HL-60 (cell line): ENCODE results near the gene OR10H5.
"Not testable (repeated sequence)": the region's sequence is repeated elsewhere in the genome, so short reads cannot be mapped to it uniquely, and the experiment has no call there.

Experiments
- DNase-seq, 2 experiments: peaks; one replicate each; pipeline ENCODE4 v3.0.0-alpha.2; 2010 to 2020; ENCODE audit warnings: low read depth in 1 of 2, low spot score in 1 of 2
- H3K27ac ChIP-seq: fragments of 250-450 bp; sonication (Bioruptor Pico); replicated peaks from 2 replicates; pipeline ENCODE4 v1.5.1; 2020; ENCODE audit warnings: mild to moderate bottlenecking, moderate library complexity
- H3K27me3 ChIP-seq: fragments of 250-450 bp; sonication (Bioruptor Pico); 2 replicates; pipeline ENCODE4 v1.5.1; 2021; ENCODE audit warnings: mild to moderate bottlenecking, moderate library complexity; ENCODE audit not compliant: insufficient read depth, poor library complexity, severe bottlenecking
- H3K4me3 ChIP-seq: replicated peaks from 2 replicates; pipeline ENCODE4 v1.5.1; 2011; ENCODE audit warnings: mild to moderate bottlenecking, control low read depth, low read length; ENCODE audit not compliant: insufficient read depth
- GABPA ChIP-seq: IDR thresholded peaks from 2 replicates; pipeline ENCODE4 v1.6.1; 2012; ENCODE audit warnings: low read depth
- POLR2AphosphoS5 ChIP-seq: IDR thresholded peaks from 2 replicates; pipeline ENCODE4 v1.6.1; 2012; ENCODE audit warnings: low read depth
- SPI1 ChIP-seq: IDR thresholded peaks from 2 replicates; pipeline ENCODE4 v1.6.1; 2012; ENCODE audit warnings: low read depth, mild to moderate bottlenecking, borderline replicate concordance
- TF ChIP-seq, protein P1 (sequence below): IDR thresholded peaks from one replicate; pipeline ENCODE4 v1.5.1; 2011; ENCODE audit warnings: low read length, control low read depth, inconsistent platforms; ENCODE audit not compliant: insufficient read depth
- TF ChIP-seq, protein P2 (sequence below): IDR thresholded peaks from 2 replicates; pipeline ENCODE4 v1.6.1; 2012; ENCODE audit warnings: low read depth; ENCODE audit not compliant: insufficient replicate concordance

The OR10H5 gene

DNA sequence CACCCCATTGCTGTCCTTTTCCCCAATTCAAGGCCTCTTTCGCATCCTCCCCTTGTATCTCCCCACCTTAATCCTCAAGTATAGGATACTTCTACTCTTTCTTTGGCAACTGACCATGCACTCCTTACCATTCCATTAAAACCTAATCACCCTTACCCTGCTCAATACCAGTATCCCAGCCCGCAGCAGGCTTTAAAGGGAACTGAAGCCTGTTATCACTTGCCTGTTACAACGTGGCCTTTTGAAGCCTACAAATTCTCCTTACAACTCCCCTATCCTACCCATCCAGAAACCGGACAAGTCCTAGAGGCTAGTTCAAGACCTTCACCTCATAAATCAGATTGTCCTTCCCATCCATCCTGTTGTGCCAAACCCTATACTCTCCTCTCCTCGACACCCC, 44.2 kb downstream of the OR10H5 start:
- no peak for DNase-seq
- H3K4me3 ChIP-seq: no peak overlapping the region
- H3K27me3 ChIP-seq: no peaks in the 10 kb centered on the region
- no peak overlapping the region for H3K27ac ChIP-seq
- no peak for TF ChIP-seq SPI1
- TF ChIP-seq GABPA: no peak
- TF ChIP-seq, protein P1, sequence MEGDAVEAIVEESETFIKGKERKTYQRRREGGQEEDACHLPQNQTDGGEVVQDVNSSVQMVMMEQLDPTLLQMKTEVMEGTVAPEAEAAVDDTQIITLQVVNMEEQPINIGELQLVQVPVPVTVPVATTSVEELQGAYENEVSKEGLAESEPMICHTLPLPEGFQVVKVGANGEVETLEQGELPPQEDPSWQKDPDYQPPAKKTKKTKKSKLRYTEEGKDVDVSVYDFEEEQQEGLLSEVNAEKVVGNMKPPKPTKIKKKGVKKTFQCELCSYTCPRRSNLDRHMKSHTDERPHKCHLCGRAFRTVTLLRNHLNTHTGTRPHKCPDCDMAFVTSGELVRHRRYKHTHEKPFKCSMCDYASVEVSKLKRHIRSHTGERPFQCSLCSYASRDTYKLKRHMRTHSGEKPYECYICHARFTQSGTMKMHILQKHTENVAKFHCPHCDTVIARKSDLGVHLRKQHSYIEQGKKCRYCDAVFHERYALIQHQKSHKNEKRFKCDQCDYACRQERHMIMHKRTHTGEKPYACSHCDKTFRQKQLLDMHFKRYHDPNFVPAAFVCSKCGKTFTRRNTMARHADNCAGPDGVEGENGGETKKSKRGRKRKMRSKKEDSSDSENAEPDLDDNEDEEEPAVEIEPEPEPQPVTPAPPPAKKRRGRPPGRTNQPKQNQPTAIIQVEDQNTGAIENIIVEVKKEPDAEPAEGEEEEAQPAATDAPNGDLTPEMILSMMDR: no peak
- no peak for TF ChIP-seq POLR2AphosphoS5
- TF ChIP-seq, protein P2, sequence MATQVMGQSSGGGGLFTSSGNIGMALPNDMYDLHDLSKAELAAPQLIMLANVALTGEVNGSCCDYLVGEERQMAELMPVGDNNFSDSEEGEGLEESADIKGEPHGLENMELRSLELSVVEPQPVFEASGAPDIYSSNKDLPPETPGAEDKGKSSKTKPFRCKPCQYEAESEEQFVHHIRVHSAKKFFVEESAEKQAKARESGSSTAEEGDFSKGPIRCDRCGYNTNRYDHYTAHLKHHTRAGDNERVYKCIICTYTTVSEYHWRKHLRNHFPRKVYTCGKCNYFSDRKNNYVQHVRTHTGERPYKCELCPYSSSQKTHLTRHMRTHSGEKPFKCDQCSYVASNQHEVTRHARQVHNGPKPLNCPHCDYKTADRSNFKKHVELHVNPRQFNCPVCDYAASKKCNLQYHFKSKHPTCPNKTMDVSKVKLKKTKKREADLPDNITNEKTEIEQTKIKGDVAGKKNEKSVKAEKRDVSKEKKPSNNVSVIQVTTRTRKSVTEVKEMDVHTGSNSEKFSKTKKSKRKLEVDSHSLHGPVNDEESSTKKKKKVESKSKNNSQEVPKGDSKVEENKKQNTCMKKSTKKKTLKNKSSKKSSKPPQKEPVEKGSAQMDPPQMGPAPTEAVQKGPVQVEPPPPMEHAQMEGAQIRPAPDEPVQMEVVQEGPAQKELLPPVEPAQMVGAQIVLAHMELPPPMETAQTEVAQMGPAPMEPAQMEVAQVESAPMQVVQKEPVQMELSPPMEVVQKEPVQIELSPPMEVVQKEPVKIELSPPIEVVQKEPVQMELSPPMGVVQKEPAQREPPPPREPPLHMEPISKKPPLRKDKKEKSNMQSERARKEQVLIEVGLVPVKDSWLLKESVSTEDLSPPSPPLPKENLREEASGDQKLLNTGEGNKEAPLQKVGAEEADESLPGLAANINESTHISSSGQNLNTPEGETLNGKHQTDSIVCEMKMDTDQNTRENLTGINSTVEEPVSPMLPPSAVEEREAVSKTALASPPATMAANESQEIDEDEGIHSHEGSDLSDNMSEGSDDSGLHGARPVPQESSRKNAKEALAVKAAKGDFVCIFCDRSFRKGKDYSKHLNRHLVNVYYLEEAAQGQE: no peak

DNA sequence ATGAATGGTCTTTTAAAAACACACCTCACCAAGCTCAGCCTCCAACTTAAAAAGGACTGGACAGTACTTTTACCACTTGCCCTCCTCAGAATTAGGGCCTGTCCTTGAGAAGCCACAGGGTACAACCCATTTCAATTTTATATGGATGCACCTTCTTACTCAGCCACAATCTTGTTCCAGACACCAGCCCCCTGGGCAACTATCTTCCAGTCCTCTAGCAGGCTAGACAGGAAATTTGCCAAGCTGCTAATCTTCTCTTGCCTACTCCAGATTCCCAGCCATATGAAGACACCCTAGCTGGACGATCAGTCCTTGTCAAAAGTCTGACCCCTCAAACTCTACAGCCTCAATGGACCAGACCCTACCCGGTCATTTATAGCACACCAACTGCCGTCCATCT, 46.8 kb downstream of the OR10H5 start:
- H3K27ac ChIP-seq, DNase-seq, H3K4me3 ChIP-seq, H3K27me3 ChIP-seq: not testable (repeated sequence)

DNA sequence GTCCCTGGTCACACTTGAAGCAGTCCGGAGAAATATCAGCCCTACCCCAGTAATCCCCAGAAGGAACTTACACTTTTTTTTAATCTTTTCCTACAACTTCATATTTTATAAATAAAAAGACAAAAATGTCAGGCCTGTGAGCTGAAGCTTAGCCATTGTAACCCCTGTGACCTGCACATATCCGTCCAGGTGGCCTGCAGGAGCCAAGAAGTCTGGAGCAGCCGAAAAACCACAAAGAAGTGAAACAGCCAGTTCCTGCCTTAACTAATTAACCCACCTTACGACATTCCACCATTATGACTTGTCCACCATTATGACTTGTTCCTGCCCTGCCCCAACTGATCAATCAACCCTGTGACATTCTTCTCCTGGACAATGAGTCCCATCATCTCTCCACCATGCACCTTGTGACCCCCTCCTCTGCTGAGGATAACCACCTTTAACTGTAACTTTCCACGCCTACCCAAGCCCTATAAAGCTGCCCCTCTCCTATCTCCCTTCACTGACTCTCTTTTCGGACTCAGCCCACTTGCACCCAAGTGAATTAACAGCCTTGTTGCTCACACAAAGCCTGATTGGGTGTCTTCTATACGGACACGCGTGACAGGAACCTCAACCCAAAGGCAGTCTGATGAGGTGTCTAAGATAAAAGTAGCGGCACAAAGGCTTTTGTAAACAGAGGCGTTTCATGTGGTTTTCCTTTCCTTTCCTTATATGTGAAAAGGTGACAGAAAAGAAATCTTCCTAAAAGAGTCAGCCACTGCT, 48.3 kb downstream of the OR10H5 start:
- H3K27me3 ChIP-seq: not testable (repeated sequence)
- H3K4me3 ChIP-seq: peak overlapping the region; percentile 53
- H3K27ac ChIP-seq: peak overlapping the region; percentile 100
- DNase-seq: peak in 1 of 2 experiments; percentile 25

DNA sequence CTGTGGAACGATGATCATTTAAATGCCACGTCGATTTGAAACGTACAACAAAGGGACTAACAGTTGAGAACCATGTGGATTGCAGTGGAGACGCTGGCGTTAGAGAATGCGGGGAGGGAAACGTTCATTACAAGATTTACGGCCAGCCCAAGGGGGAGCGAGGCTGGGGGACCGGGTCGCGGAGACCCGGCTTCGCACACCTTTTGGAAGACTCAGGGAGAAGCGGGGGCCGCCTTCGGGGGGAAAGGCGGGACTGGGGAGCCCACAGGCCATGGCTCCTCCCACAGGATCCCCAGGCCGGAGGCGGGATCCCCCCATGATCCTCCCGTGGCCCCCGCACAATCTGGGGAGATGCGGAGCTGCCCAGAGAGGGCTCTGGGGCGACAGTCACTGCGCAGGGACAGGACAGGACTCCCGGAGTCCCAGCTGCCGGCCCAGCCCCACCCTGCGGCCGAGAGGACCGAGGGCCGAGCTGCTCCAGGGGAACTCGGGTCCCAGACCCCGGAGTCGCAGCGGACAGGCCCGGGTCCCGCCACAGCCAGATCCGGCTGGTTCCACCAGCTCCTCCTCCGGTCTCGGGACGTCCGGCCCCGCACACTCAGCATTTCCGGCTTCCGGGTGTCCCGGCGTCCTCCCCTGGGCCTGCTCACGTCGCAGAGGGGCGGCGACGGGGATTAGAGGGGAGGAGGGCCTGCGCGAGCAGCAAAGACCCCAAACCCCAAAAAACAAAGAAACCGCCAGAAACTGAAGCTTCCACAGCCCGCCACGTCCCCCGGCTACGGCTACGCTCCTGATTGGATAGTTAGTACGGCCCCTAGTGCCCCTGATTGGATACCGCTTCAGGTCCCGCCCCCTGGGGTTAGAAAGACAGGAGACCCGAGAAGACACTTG, 49.1 kb downstream of the OR10H5 start:
- Histone ChIP-seq H3K4me3 (peak overlapping the region; percentile 53), H3K27me3 (no peaks in the 10 kb centered on the region), H3K27ac (peak overlapping the region; percentile 100)
- TF ChIP-seq SPI1: no peak; the same call in 1 of the 2 replicates
- TF ChIP-seq GABPA: peak; percentile 94
- TF ChIP-seq, protein P1: no peak
- TF ChIP-seq POLR2AphosphoS5: peak; percentile 76; the same call in 1 of the 2 replicates
- TF ChIP-seq, protein P2: peak; percentile 29
- DNase-seq: peak; percentile 95 to 99
